ENCODE measurements around the gene LARGE2. TPM values are rescaled to one million over a fixed set of nuclear protein-coding genes. Genes with fewer than 3 reads are reported as not detected.

The LARGE2 gene
- total and polyA plus RNA-seq, 2 donors (not counting 3 experiments of a cell fraction or from before 2014, with no cell fraction given): 0.06 TPM; not detected in 1

- no peak for FAIRE-seq
- Histone ChIP-seq H3K36me3 (ENCODE audit: control insufficient read depth in 2 of 2, extremely low read depth in 1 of 2, insufficient read depth in 2 of 2, low read length in 2 of 2) (peaks cover 0 to 48% of the 10 kb centered on the region in 2 experiments), H3K9me3 (replicated peaks; ENCODE audit: control insufficient read depth, insufficient read depth, low read length) (no peaks in the 10 kb centered on the region), H3K9ac (replicated peaks; ENCODE audit: extremely low read depth, insufficient read depth, low read length) (no peak overlapping the region), H3K9me1 (replicated peaks; ENCODE audit: control insufficient read depth, extremely low read depth, insufficient read depth, low read length) (no peaks in the 10 kb centered on the region), H4K20me1 (replicated peaks; ENCODE audit: control insufficient read depth, extremely low read depth, insufficient read depth, low read length) (no peaks in the 10 kb centered on the region), H3K4me3 (replicated peaks in 1 of 3; ENCODE audit: insufficient read depth in 1 of 3, low read depth in 1 of 3, low read length in 3 of 3) (no peak overlapping the region), H3K27me3 (ENCODE audit: control insufficient read depth in 2 of 2, insufficient read depth in 2 of 2, low read length in 2 of 2) (no peaks in the 10 kb centered on the region), H3K27ac (ENCODE audit: insufficient read depth, low read depth, low read length) (no peak overlapping the region), H3K4me1 (ENCODE audit: control insufficient read depth, extremely low read depth, insufficient read depth, low read length) (peaks cover 10% of the 10 kb centered on the region), H3K79me2 (ENCODE audit: control insufficient read depth, insufficient read depth, low read length) (peaks cover 10% of the 10 kb centered on the region), H3K4me2 (ENCODE audit: insufficient read depth, low read length) (no peak overlapping the region), H2AFZ (ENCODE audit: low read depth, low read length) (no peak overlapping the region)
- BruUV-seq (replicated peaks): no TSS peak
- TF ChIP-seq, protein P1, sequence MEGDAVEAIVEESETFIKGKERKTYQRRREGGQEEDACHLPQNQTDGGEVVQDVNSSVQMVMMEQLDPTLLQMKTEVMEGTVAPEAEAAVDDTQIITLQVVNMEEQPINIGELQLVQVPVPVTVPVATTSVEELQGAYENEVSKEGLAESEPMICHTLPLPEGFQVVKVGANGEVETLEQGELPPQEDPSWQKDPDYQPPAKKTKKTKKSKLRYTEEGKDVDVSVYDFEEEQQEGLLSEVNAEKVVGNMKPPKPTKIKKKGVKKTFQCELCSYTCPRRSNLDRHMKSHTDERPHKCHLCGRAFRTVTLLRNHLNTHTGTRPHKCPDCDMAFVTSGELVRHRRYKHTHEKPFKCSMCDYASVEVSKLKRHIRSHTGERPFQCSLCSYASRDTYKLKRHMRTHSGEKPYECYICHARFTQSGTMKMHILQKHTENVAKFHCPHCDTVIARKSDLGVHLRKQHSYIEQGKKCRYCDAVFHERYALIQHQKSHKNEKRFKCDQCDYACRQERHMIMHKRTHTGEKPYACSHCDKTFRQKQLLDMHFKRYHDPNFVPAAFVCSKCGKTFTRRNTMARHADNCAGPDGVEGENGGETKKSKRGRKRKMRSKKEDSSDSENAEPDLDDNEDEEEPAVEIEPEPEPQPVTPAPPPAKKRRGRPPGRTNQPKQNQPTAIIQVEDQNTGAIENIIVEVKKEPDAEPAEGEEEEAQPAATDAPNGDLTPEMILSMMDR (IDR thresholded peaks at IDR 0.05; ENCODE audit: extremely low read depth in 1 of 2, insufficient read depth in 1 of 2, low read depth in 1 of 2, low read length in 2 of 2): no peak
- TF ChIP-seq POLR2A (IDR thresholded peaks at IDR 0.05; ENCODE audit: low read depth, low read length) (no peak), JUN (IDR thresholded peaks at IDR 0.05; ENCODE audit: borderline replicate concordance, insufficient read depth, insufficient read length, low read depth) (no peak), MYC (IDR thresholded peaks at IDR 0.05; ENCODE audit: low read depth, low read length) (no peak), GATA2 (IDR thresholded peaks at IDR 0.05; ENCODE audit: insufficient read depth, insufficient read length, low read depth, low read length) (no peak), POLR2AphosphoS5 (IDR thresholded peaks at IDR 0.05; ENCODE audit: insufficient read depth, low read depth, low read length) (no peak), FOS (IDR thresholded peaks at IDR 0.05; ENCODE audit: borderline replicate concordance, insufficient read depth, low read length) (no peak), EZH2 (IDR thresholded peaks at IDR 0.05; ENCODE audit: borderline replicate concordance, low read depth, low read length, severe bottlenecking) (no peak)
- TF ChIP-seq, protein P2, sequence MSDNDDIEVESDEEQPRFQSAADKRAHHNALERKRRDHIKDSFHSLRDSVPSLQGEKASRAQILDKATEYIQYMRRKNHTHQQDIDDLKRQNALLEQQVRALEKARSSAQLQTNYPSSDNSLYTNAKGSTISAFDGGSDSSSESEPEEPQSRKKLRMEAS (IDR thresholded peaks at IDR 0.05; ENCODE audit: insufficient read depth, insufficient read length): no peak
- no peak for DNase-seq (ENCODE audit: low read depth, low spot score)
- dilution Hi-C loops (cut with MboI; ENCODE audit: extremely low pct_ligation_motif_present, low sequenced_read_pairs) (no loop called here), intact Hi-C loops (cut with micrococcal nuclease) (no loop called here)
- CTCF ChIA-PET: no interaction called here
- POLR2A ChIA-PET: no interaction called here
Measured at GRCh38 chr11:45913942-45914635, 8.4 kb upstream of the LARGE2 start.

Data from endothelial cell of umbilical vein (primary cell).